WERI-Rb-1 (cell line): Measurements from ENCODE around the gene ABHD14A.

Experiments
- DNase-seq: peaks from one replicate; pipeline ENCODE4 v3.0.0-alpha.2; 2020
- H3K27ac ChIP-seq: fragments of 250-450 bp; sonication (Bioruptor Pico); 2 replicates; pipeline ENCODE4 v1.5.1; 2020; ENCODE audit warnings: mild to moderate bottlenecking, moderate library complexity
- H3K27me3 ChIP-seq: fragments of 250-450 bp; sonication (Bioruptor Pico); 2 replicates; pipeline ENCODE4 v1.5.1; 2021; ENCODE audit warnings: mild to moderate bottlenecking, low read depth, moderate library complexity; ENCODE audit not compliant: insufficient read depth, severe bottlenecking
- H3K36me3 ChIP-seq: fragments of 250-450 bp; sonication (Bioruptor Pico); 2 replicates; pipeline ENCODE4 v1.5.1; 2020; ENCODE audit warnings: mild to moderate bottlenecking, moderate library complexity
- H3K4me3 ChIP-seq: 2 replicates; pipeline ENCODE4 v1.5.1; 2011; ENCODE audit warnings: low read depth, mild to moderate bottlenecking, control low read depth, low read length
- H3K9me3 ChIP-seq: fragments of 250-450 bp; sonication (Bioruptor Pico); 2 replicates; pipeline ENCODE4 v1.5.1; 2021; ENCODE audit warnings: mild to moderate bottlenecking, moderate library complexity; ENCODE audit not compliant: severe bottlenecking
- TF ChIP-seq, protein P1 (sequence below): IDR thresholded peaks from 2 replicates; pipeline ENCODE4 v1.5.1; 2011; ENCODE audit warnings: low read depth, mild to moderate bottlenecking, control low read depth, inconsistent platforms, low read length

The ABHD14A gene

GRCh38 chr3:52023860-52024764 lies 49.2 kb downstream of the ABHD14A start:
- Histone ChIP-seq H3K9me3 (no peaks in the 10 kb centered on the region), H3K27me3 (no peaks in the 10 kb centered on the region), H3K4me3 (peak overlapping the region; percentile 3), H3K36me3 (no peaks in the 10 kb centered on the region), H3K27ac (peak overlapping the region; percentile 96)
- TF ChIP-seq, protein P1, sequence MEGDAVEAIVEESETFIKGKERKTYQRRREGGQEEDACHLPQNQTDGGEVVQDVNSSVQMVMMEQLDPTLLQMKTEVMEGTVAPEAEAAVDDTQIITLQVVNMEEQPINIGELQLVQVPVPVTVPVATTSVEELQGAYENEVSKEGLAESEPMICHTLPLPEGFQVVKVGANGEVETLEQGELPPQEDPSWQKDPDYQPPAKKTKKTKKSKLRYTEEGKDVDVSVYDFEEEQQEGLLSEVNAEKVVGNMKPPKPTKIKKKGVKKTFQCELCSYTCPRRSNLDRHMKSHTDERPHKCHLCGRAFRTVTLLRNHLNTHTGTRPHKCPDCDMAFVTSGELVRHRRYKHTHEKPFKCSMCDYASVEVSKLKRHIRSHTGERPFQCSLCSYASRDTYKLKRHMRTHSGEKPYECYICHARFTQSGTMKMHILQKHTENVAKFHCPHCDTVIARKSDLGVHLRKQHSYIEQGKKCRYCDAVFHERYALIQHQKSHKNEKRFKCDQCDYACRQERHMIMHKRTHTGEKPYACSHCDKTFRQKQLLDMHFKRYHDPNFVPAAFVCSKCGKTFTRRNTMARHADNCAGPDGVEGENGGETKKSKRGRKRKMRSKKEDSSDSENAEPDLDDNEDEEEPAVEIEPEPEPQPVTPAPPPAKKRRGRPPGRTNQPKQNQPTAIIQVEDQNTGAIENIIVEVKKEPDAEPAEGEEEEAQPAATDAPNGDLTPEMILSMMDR, result no peak
- no peak for DNase-seq

DNA sequence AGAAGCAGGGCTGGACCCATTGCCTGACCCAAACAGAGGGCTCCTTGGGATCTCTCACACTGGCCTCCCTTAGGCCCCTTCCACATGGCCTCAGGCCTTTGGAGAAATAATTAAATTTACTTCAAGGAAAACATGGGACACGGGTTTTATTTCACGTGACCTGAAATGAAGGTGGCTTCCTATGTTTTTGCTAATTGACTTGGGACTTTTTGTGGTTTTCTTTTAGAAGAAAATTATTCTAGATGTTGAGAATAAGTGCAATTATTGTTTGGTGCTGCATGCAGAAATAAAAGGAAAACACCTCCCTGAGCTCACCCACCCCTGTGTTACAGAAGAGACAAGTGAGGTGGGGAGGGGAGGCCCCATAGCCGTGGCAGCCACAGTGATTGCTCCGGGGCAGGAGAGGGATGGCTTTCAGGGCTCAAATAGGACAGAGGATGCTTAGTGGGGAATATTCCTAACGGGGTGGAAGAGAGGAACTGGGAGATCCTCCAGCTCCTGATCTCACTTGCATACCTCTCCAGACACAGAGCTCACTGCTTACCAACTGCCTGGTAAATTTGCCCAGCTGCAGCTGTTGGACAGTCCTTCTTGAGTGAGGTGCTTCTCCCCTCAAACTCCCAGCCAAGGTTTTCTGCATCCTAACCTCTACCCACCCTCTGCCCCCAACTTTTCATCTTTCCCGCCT lies 50.0 kb downstream of the ABHD14A start:
- Histone ChIP-seq H3K9me3 (no peaks in the 10 kb centered on the region), H3K27ac (peak overlapping the region; percentile 96), H3K27me3 (no peaks in the 10 kb centered on the region), H3K4me3 (peak overlapping the region; percentile 24), H3K36me3 (no peaks in the 10 kb centered on the region)
- no peak for DNase-seq
- TF ChIP-seq, protein P1, result no peak

- H3K36me3 ChIP-seq, result no peaks in the 10 kb centered on the region
- peak overlapping the region; percentile 24 for H3K4me3 ChIP-seq
- TF ChIP-seq, protein P1, result no peak
- DNase-seq, result peak; percentile 63
- H3K27ac ChIP-seq, result peak overlapping the region; percentile 96
- no peaks in the 10 kb centered on the region for H3K27me3 ChIP-seq
- no peaks in the 10 kb centered on the region for H3K9me3 ChIP-seq
Measured at GRCh38 chr3:52025453-52025852, 50.6 kb downstream of the ABHD14A start.

GRCh38 chr3:52026041-52026440 lies 51.2 kb downstream of the ABHD14A start:
- H3K4me3 ChIP-seq, result peak overlapping the region; percentile 24; the same call in 1 of the 2 replicates
- H3K9me3 ChIP-seq, result no peaks in the 10 kb centered on the region
- peak; percentile 87 for DNase-seq
- TF ChIP-seq, protein P1, result no peak
- no peaks in the 10 kb centered on the region for H3K36me3 ChIP-seq
- H3K27me3 ChIP-seq, result no peaks in the 10 kb centered on the region
- H3K27ac ChIP-seq, result peak overlapping the region; percentile 96

GRCh38 chr3:52028572-52028971 lies 53.7 kb downstream of the ABHD14A start:
- no peaks in the 10 kb centered on the region for H3K9me3 ChIP-seq
- no peaks in the 10 kb centered on the region for H3K36me3 ChIP-seq
- H3K27ac ChIP-seq, result no peak overlapping the region
- H3K27me3 ChIP-seq, result no peaks in the 10 kb centered on the region
- TF ChIP-seq, protein P1, result no peak
- no peak overlapping the region for H3K4me3 ChIP-seq
- no peak for DNase-seq
